Neural cell (in vitro differentiated cells): ENCODE results near the gene CYP3A5. TPM values are rescaled to one million over a fixed set of nuclear protein-coding genes. Genes with fewer than 3 reads are reported as not detected.
"Not testable (repeated sequence)": the region's sequence is repeated elsewhere in the genome, so short reads cannot be mapped to it uniquely, and the experiment has no call there.

ENCODE experiments used
- H2AFZ ChIP-seq: fragments of 200-600, 300-800 bp; sonication (generic), shearing (Covaris generic); 2 replicates; pipeline ENCODE4 v1.6.0; 2014; ENCODE audit warnings: low read depth, mild to moderate bottlenecking, antibody characterized with exemption, low read length, moderate library complexity
- H3F3A ChIP-seq: fragments of 200-600 bp; shearing (Covaris generic); 2 replicates; pipeline ENCODE4 v1.6.1; 2016; ENCODE audit warnings: mild to moderate bottlenecking, moderate library complexity, mixed read lengths, antibody characterized with exemption, low read length; ENCODE audit not compliant: insufficient read depth, poor library complexity, severe bottlenecking
- H3K27ac ChIP-seq: fragments of 200-600, 300-800 bp; sonication (generic), shearing (Covaris generic); 2 replicates; pipeline ENCODE4 v1.5.1; 2014; ENCODE audit warnings: mild to moderate bottlenecking, low read length, moderate library complexity
- H3K27me3 ChIP-seq: fragments of 300-800, 200-600 bp; sonication (generic), shearing (Covaris generic); 2 replicates; pipeline ENCODE4 v1.6.0; 2014; ENCODE audit warnings: mild to moderate bottlenecking, low read depth, low read length, moderate library complexity; ENCODE audit not compliant: insufficient read depth
- H3K36me3 ChIP-seq: fragments of 300-800, 200-600 bp; sonication (generic), shearing (Covaris generic); 2 replicates; pipeline ENCODE4 v1.5.1; 2014; ENCODE audit warnings: mild to moderate bottlenecking, antibody characterized with exemption, low read length, moderate library complexity; ENCODE audit not compliant: insufficient read depth
- H3K4me2 ChIP-seq: fragments of 300-800, 200-600 bp; sonication (generic), shearing (Covaris generic); 2 replicates; pipeline ENCODE4 v1.6.0; 2014; ENCODE audit warnings: mild to moderate bottlenecking, low read length
- H3K4me3 ChIP-seq: fragments of 300-800, 200-600 bp; sonication (generic), shearing (Covaris generic); 2 replicates; pipeline ENCODE4 v1.5.1; 2014; ENCODE audit warnings: mild to moderate bottlenecking, low read length, moderate library complexity
- H3K79me2 ChIP-seq: fragments of 200-600 bp; shearing (Covaris generic); replicated peaks from 2 replicates; pipeline ENCODE4 v1.6.0; 2014; ENCODE audit warnings: mild to moderate bottlenecking, low read length, moderate library complexity; ENCODE audit not compliant: insufficient read depth
- H3K9ac ChIP-seq: fragments of 300-800, 200-600 bp; sonication (generic), shearing (Covaris generic); 2 replicates; pipeline ENCODE4 v1.6.1; 2016; ENCODE audit warnings: mild to moderate bottlenecking, low read length, mixed read lengths
- H3K9me2 ChIP-seq: fragments of 200-600 bp; shearing (Covaris generic); 2 replicates; pipeline ENCODE4 v1.6.1; 2016; ENCODE audit warnings: mild to moderate bottlenecking, low read length, mixed read lengths; ENCODE audit not compliant: insufficient read depth
- H3K9me3 ChIP-seq: fragments of 200-600, 300-800 bp; sonication (generic), shearing (Covaris generic); 2 replicates; pipeline ENCODE4 v1.6.1; 2016; ENCODE audit warnings: mild to moderate bottlenecking, mixed run types, low read length, moderate library complexity, mixed read lengths
- H4K20me1 ChIP-seq: fragments of 200-600 bp; shearing (Covaris generic); 2 replicates; pipeline ENCODE4 v1.6.1; 2016; ENCODE audit warnings: mild to moderate bottlenecking, mixed run types; ENCODE audit not compliant: insufficient read depth
- EP300 ChIP-seq: fragments of 450-650 bp; conservative IDR thresholded peaks from 2 replicates; pipeline ENCODE4 v1.6.1; 2014; ENCODE audit warnings: antibody characterized with exemption, mild to moderate bottlenecking, moderate library complexity; ENCODE audit not compliant: poor library complexity, severe bottlenecking
- EZH2 ChIP-seq: fragments of 200-600, 300-800 bp; shearing (Covaris generic), sonication (generic); IDR thresholded peaks from 2 replicates; pipeline ENCODE4 v1.6.1; 2014; ENCODE audit warnings: antibody characterized with exemption, low read length, borderline replicate concordance, mild to moderate bottlenecking; ENCODE audit not compliant: insufficient read depth, poor library complexity, severe bottlenecking
- MXI1 ChIP-seq: fragments of 450-650 bp; conservative IDR thresholded peaks from 2 replicates; pipeline ENCODE4 v1.6.1; 2014; ENCODE audit warnings: antibody characterized with exemption, mild to moderate bottlenecking; ENCODE audit not compliant: poor library complexity, severe bottlenecking
- POLR2AphosphoS5 ChIP-seq: IDR thresholded peaks from 2 replicates; pipeline ENCODE4 v1.6.1; 2012
- RAD21 ChIP-seq: fragments of 450-650 bp; conservative IDR thresholded peaks from 2 replicates; pipeline ENCODE4 v1.6.1; 2014; ENCODE audit warnings: antibody characterized with exemption, mild to moderate bottlenecking, moderate library complexity
- SMC3 ChIP-seq: fragments of 450-650 bp; conservative IDR thresholded peaks from 2 replicates; pipeline ENCODE4 v1.6.1; 2014; ENCODE audit warnings: antibody characterized with exemption, mild to moderate bottlenecking, moderate library complexity; ENCODE audit not compliant: poor library complexity
- TAF1 ChIP-seq: IDR thresholded peaks from 2 replicates; pipeline ENCODE4 v1.6.1; 2012; ENCODE audit warnings: low read depth
- polyA plus RNA-seq: library from polyadenylated mRNA; depleted of rRNA; stranded (reverse); fragments of >200 nt; gene quantifications from 2 replicates; pipeline ENCODE4 v1.2.3, GENCODE V29; 2014
- TF ChIP-seq, protein P1 (sequence below): fragments of 450-650 bp; IDR thresholded peaks from 2 replicates; pipeline ENCODE4 v1.5.1; 2014; ENCODE audit warnings: antibody characterized with exemption, mild to moderate bottlenecking, moderate library complexity; ENCODE audit not compliant: poor library complexity, severe bottlenecking
- TF ChIP-seq, protein P2 (sequence below): IDR thresholded peaks from 2 replicates; pipeline ENCODE4 v1.6.1; 2012; ENCODE audit warnings: borderline replicate concordance

CYP3A5 gene
- polyA plus RNA-seq, 1 donor from 2014 or later, result not detected

DNA sequence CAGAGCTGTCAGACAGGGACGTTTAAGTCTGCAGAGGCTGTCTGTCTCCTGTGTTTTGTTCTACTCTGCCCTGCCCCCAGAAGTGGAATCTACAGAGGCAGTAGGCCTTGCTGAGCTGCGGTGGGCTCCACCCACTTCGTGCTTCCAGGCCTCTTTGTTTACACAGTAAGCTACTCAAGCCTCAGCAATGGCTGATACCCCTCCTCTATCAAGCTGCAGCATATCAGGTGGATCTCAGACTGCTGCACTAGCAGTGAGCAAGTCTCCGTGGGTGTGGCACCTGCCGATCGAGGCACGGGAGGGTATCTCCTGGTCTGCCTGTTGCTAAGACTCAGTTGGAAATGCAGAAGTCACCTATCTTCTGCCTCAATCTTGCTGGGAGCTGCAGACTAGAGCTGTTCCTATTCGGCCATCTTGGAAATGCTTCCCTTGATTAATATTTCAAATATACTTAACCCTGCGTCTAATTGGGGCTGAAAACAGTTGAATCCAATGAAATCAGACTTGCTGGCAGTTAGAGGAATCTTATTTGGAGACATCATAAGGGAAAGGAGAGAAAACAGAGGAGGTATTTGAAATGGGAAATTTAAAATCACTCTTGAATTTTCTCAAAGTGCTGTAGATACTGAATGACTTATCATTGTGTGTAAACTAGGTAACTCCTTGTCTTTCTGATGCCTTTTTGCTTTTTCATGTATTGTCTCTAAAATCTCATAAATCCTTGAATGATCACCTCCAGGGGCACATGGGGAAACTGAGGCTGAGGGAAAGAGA, 13.8 kb upstream of the CYP3A5 start:
- Histone ChIP-seq H3K4me3 (no peak overlapping the region), H3F3A (no peaks in the 10 kb centered on the region), H3K4me2 (no peak overlapping the region), H2AFZ (no peak overlapping the region), H3K9ac (no peak overlapping the region), H3K9me2 (no peaks in the 10 kb centered on the region), H3K36me3 (no peaks in the 10 kb centered on the region), H3K9me3 (no peaks in the 10 kb centered on the region), H3K27me3 (no peaks in the 10 kb centered on the region), H3K27ac (no peak overlapping the region), H4K20me1 (no peaks in the 10 kb centered on the region), H3K79me2 (no peaks in the 10 kb centered on the region)
- TF ChIP-seq MXI1 (no peak), POLR2AphosphoS5 (no peak), EP300 (no peak), RAD21 (no peak), TAF1 (no peak), EZH2 (no peak), SMC3 (no peak)
- TF ChIP-seq, protein P1, sequence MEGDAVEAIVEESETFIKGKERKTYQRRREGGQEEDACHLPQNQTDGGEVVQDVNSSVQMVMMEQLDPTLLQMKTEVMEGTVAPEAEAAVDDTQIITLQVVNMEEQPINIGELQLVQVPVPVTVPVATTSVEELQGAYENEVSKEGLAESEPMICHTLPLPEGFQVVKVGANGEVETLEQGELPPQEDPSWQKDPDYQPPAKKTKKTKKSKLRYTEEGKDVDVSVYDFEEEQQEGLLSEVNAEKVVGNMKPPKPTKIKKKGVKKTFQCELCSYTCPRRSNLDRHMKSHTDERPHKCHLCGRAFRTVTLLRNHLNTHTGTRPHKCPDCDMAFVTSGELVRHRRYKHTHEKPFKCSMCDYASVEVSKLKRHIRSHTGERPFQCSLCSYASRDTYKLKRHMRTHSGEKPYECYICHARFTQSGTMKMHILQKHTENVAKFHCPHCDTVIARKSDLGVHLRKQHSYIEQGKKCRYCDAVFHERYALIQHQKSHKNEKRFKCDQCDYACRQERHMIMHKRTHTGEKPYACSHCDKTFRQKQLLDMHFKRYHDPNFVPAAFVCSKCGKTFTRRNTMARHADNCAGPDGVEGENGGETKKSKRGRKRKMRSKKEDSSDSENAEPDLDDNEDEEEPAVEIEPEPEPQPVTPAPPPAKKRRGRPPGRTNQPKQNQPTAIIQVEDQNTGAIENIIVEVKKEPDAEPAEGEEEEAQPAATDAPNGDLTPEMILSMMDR, result no peak
- TF ChIP-seq, protein P2, sequence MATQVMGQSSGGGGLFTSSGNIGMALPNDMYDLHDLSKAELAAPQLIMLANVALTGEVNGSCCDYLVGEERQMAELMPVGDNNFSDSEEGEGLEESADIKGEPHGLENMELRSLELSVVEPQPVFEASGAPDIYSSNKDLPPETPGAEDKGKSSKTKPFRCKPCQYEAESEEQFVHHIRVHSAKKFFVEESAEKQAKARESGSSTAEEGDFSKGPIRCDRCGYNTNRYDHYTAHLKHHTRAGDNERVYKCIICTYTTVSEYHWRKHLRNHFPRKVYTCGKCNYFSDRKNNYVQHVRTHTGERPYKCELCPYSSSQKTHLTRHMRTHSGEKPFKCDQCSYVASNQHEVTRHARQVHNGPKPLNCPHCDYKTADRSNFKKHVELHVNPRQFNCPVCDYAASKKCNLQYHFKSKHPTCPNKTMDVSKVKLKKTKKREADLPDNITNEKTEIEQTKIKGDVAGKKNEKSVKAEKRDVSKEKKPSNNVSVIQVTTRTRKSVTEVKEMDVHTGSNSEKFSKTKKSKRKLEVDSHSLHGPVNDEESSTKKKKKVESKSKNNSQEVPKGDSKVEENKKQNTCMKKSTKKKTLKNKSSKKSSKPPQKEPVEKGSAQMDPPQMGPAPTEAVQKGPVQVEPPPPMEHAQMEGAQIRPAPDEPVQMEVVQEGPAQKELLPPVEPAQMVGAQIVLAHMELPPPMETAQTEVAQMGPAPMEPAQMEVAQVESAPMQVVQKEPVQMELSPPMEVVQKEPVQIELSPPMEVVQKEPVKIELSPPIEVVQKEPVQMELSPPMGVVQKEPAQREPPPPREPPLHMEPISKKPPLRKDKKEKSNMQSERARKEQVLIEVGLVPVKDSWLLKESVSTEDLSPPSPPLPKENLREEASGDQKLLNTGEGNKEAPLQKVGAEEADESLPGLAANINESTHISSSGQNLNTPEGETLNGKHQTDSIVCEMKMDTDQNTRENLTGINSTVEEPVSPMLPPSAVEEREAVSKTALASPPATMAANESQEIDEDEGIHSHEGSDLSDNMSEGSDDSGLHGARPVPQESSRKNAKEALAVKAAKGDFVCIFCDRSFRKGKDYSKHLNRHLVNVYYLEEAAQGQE, result no peak

DNA sequence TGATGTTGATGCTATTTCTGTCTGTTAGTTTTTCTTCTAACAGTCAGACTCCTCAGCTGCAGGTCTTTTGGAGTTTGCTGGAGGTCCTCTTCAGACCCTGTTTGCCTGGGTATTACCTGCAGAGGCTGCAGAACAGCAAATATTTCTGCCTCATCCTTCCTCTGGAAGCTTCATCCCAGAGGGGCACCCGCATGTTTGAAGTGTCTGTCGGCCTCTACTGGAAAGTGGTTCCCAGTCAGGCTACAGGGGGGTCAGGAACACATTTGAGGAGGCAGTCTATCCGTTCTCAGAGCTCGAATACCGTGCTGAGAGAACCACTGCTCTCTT, 13.3 kb upstream of the CYP3A5 start:
- Histone ChIP-seq H3K36me3 (no peaks in the 10 kb centered on the region), H3K9ac (no peak overlapping the region), H3K9me3 (no peaks in the 10 kb centered on the region), H3K4me2 (no peak overlapping the region), H2AFZ (no peak overlapping the region), H3K4me3 (no peak overlapping the region), H3K79me2 (no peaks in the 10 kb centered on the region), H3K27me3 (no peaks in the 10 kb centered on the region), H4K20me1 (no peaks in the 10 kb centered on the region), H3K27ac (no peak overlapping the region), H3F3A (no peaks in the 10 kb centered on the region), H3K9me2 (no peaks in the 10 kb centered on the region)
- TF ChIP-seq, protein P1, result no peak
- TF ChIP-seq SMC3 (no peak), EP300 (no peak), POLR2AphosphoS5 (no peak), MXI1 (no peak), EZH2 (no peak), TAF1 (no peak), RAD21 (no peak)
- TF ChIP-seq, protein P2, result no peak

DNA sequence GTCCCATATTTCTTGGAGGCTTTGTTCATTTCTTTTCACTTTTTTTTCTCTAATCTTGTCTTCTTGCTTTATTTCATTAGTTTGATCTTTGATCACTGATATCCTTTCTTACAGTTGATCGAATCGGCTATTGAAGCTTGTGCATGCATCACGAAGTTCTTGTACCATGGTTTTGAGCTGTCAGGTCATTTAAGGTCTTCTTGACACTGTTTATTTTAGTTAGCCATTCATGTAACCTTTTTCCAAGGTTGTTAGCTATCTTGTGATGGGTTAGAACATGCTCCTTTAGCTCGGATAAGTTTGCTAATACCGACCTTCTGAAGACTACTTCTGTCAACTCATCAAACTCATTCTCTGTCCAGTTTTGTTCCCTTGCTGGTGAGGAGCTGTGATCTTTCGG, 12.8 kb upstream of the CYP3A5 start:
- H3K4me2 ChIP-seq, H4K20me1 ChIP-seq, H3K27ac ChIP-seq, H3K27me3 ChIP-seq, H3K9me3 ChIP-seq, H3F3A ChIP-seq, H3K79me2 ChIP-seq, H3K36me3 ChIP-seq, H2AFZ ChIP-seq, H3K9ac ChIP-seq, H3K4me3 ChIP-seq, H3K9me2 ChIP-seq: not testable (repeated sequence)
